Measurements from ENCODE around the gene ADGRG4.

DNA sequence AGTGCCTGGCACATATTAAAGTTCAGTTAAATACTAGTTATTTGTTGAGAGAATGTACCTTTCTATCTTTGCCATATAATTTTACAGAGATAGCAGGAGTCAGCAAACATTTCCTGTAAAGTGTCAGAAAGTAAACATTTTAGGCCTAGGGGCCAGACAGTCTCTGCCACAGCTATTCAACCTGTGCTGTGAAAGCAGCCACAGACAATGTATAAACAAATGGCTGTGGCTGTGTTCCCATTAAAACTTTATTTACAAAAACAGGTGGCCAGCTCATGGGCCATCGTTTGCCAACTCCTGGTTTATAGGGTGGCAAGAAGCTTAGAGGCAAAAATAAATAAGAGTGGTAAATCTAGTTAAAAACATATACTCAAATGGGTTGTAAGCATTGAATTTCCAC, 153.0 kb downstream of the ADGRG4 start:
- TF ChIP-seq, protein P1, sequence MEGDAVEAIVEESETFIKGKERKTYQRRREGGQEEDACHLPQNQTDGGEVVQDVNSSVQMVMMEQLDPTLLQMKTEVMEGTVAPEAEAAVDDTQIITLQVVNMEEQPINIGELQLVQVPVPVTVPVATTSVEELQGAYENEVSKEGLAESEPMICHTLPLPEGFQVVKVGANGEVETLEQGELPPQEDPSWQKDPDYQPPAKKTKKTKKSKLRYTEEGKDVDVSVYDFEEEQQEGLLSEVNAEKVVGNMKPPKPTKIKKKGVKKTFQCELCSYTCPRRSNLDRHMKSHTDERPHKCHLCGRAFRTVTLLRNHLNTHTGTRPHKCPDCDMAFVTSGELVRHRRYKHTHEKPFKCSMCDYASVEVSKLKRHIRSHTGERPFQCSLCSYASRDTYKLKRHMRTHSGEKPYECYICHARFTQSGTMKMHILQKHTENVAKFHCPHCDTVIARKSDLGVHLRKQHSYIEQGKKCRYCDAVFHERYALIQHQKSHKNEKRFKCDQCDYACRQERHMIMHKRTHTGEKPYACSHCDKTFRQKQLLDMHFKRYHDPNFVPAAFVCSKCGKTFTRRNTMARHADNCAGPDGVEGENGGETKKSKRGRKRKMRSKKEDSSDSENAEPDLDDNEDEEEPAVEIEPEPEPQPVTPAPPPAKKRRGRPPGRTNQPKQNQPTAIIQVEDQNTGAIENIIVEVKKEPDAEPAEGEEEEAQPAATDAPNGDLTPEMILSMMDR (IDR thresholded peaks at IDR 0.05) = no peak
- no peak for TF ChIP-seq POLR2A (IDR thresholded peaks at IDR 0.05)

Data from heart left ventricle (tissue), 13 donors.